Lower leg skin (tissue), 4 donors: ENCODE results near the gene EI24. TPM values are rescaled to one million over a fixed set of nuclear protein-coding genes. Genes with fewer than 3 reads are reported as not detected.
A peak's percentile ranks its signal among the peaks of the same experiment; 100 is the strongest.

Experiments used
- DNase-seq, 2 donors: peaks; one replicate each; pipeline ENCODE4 v3.0.0-alpha.2; 2019; ENCODE audit warnings: low spot score in 2 of 2
- H3K4me3 ChIP-seq: fragments of 200-600 bp; sonication (generic); 2 replicates; pipeline ENCODE4 v1.5.1; 2017; ENCODE audit warnings: mild to moderate bottlenecking, low read depth; ENCODE audit not compliant: poor library complexity, severe bottlenecking
- CTCF ChIP-seq, 3 donors: fragments of 450-650 bp; IDR thresholded peaks; one replicate each; pipeline ENCODE4 v1.5.1; 2016; ENCODE audit warnings: antibody characterized with exemption in 3 of 3, mild to moderate bottlenecking in 3 of 3, moderate library complexity in 2 of 3
- POLR2A ChIP-seq, 2 donors: fragments of 450-650 bp; IDR thresholded peaks; one replicate each; pipeline ENCODE4 v1.6.1; 2016 to 2017; ENCODE audit warnings: antibody characterized with exemption in 2 of 2, mild to moderate bottlenecking in 1 of 2, moderate library complexity in 1 of 2
- WGBS, 2 donors: methylation state at CpG; one replicate each; pipeline ENCODE4 v1.1.5; 2018; 5-methylcytosine and 5-hydroxymethylcytosine counted together
- intact Hi-C: fragments of 100-400 bp; cut with DNase I; formaldehyde crosslinking; loops from one replicate; pipeline ENCODE4 v1.15.0; 2023; ENCODE audit warnings: low total_unique reads
- total RNA-seq, 4 donors: library from RNA; depleted of rRNA; stranded (reverse); fragments of >200 nt; gene quantifications; one replicate each; pipeline ENCODE4 v1.1.0, GENCODE V29; 2016

Gene EI24
- total RNA-seq, 4 donors from 2014 or later = 66.4 to 99.5 (median 90.6) TPM

DNA sequence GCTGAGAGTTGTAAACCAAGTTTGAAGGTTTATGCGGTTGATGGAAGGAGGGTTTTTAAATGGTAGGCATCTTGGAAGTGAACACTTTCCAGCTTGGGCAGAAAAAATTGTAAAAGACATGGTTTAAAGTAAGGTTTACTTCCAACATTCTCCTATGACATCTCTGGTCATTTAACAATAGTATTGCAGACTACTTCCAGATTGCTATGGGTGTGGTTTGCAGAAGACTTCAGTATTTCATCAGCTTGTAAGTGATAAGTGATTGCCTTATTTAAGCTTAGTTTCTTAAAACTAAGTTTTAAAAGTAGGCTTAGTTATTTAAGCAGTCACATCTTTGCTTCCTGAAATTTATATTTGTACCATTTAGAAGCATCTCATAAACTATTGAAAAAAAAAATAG is 16.2 kb downstream of the EI24 start:
- TF ChIP-seq POLR2A (IDR thresholded peaks at IDR 0.05) = no peak
- TF ChIP-seq CTCF (IDR thresholded peaks at IDR 0.05) = no peak
- no peak overlapping the region for H3K4me3 ChIP-seq
- DNase-seq = no peak
- 93 to 94% methylated on average over 1 of the region's 1 CpG for WGBS, 2 donors
- intact Hi-C loops = no loop called here

DNA sequence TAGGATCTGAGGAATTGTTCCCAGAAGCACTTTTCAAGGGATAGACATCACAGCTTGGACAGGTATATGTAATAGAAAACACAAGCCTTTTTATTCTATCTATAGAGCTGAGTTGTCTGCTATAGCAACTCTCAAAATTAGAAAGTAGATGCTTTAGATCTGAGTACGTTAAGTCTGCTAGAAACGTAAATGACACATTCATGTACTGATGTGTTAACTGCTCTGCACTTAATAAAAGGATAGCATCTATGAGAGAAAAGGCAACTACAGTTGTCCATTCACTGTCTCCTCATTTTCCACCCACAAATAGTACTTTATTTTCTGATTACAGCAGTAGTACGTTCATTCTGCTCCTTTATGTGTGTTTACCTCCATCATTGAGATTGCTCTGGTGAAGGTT is 17.3 kb downstream of the EI24 start:
- TF ChIP-seq POLR2A (IDR thresholded peaks at IDR 0.05) = no peak
- no peak for TF ChIP-seq CTCF (IDR thresholded peaks at IDR 0.05)
- WGBS, 2 donors = 84 to 91% methylated on average over 3 of the region's 3 CpGs
- intact Hi-C loops = no loop called here

DNA sequence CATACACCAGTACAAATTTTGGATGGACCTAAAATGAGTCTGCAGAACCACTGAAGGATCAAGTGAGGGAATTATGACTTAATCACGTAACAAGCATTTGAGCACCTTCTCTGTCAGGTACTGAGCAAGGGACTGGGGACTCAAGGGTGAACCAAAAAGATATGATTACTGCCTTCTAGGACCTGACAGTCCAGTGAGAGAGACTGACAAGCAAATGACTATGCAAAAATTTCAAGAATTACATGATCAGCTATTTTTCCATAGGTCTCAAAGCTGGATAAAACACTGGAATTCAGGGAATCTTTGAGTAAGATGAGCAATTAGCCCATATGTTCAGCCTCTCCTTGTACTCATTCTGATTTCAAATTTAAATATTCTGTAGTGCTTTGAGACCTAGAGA is 18.2 kb downstream of the EI24 start:
- no peak overlapping the region for H3K4me3 ChIP-seq
- intact Hi-C loops = no loop called here
- TF ChIP-seq CTCF (IDR thresholded peaks at IDR 0.05) (no peak), POLR2A (IDR thresholded peaks at IDR 0.05) (no peak)
- 96% methylated on average over 1 of the region's 1 CpG for WGBS, 2 donors
- DNase-seq = no peak

More for the DNA sequence above, 17.3 kb downstream of the EI24 start:
- no peak for DNase-seq
- no peak overlapping the region for H3K4me3 ChIP-seq

DNA sequence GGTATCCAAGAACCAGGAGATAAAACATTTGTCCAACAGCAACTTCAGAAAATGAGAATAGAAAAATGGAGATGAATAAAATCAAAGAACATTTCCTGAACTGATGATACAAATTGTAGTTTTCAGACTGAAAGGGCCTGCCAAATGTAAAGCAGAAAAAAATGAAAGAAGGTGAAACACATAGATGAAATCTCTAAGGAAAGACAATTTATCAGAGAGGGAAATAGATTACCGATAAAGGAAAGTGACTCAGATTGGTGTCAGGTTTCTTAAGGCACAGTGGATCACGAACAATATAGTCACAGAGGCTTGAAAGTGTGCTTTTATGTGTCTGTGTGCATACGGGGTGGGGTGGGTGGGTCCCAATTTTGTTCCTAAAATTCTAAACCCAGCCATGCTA is 19.2 kb downstream of the EI24 start:
- no peak for DNase-seq
- TF ChIP-seq POLR2A (IDR thresholded peaks at IDR 0.05) (no peak), CTCF (IDR thresholded peaks at IDR 0.05) (no peak)
- intact Hi-C loops = no loop called here
- no peak overlapping the region for H3K4me3 ChIP-seq
- 40 to 50% methylated on average over 3 of the region's 3 CpGs for WGBS, 2 donors

- DNase-seq = peak; percentile 43 to 91
- WGBS, 2 donors = 1% methylated on average over 28 to 30 of the region's 30 CpGs
- H3K4me3 ChIP-seq = peak overlapping the region; percentile 62
- intact Hi-C loops = no loop called here
- TF ChIP-seq POLR2A (IDR thresholded peaks at IDR 0.05) (no peak), CTCF (IDR thresholded peaks at IDR 0.05) (no peak)
Measured at GRCh38 chr11:125591649-125592304, 22.5 kb downstream of the EI24 start.
